ENCODE results near the gene NLRP13.

The NLRP13 gene

DNA sequence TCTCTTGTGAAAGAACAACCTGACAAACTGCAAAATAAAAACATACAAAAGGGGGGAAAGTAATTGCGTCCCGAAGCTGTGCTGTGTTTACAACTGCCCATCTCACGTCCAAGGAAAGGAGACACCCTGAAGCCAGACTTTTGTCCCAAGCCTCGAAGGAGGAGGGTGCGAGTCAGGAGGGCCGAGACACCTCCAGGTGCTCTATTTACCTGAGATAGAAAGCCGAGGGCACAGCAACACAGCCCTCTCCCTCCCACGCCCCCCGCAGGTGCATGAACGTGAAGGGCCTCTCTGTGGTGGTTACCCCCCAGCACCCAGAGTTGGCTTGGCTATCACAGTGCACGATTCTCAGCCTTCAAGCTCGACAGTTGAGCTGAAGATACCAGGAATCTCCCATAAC lies 33.2 kb downstream of the NLRP13 start:
- DNase-seq = no peak

DNA sequence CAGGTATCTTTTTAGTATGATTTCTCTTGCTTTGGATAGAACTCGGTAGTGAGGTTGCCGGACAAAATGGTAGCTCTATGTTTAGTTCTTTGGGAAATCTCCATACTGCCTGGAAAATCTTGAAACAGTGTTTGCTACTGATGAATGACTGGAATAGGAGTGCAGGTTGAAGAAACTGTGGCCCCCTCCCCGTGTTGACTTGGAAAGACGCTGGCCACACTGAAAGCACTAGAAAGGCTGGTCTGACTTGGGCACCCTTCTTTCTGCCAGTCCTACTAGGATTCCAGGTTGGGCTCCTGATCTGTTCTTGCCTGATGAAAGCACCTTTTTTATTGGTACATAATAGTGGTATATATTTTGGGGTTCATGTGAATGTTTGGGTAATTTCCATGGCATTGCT lies 49.5 kb downstream of the NLRP13 start:
- DNase-seq = no peak

DNA sequence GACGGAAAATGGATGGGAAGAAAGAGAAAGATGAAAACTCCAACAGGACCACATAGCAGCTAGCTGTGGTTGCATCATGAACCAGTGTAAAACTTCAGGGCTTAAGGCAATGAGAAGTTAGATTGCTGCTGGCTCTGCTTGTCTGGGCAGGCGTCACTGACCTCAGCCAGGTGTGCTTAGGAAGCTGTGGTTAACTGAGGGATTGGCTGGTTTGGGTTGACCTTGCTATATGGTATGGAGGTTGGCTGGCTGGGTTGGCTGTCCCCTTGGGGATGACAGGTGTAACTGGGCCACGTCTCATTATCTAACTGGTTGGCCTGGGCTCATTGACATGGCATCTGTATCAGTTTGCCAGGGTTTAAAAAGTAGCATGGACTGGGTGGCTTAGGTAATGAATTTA lies 54.9 kb downstream of the NLRP13 start:
- DNase-seq = no peak

DNA sequence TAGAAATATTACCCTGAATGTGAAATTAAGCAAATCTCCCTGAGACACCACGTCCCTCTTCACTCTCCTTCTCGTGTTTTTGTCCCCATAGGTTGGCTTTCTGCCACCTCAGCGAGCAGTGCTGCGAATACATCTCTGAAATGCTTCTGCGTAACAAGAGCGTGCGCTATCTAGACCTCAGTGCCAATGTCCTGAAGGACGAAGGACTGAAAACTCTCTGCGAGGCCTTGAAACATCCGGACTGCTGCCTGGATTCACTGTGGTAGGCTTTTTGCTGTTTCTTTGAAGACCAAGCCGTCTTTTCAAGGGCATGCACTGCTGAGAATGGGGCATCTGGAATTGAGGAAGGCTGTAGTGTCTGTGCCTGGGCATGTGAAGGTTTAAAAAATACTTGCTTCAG lies 61.4 kb downstream of the NLRP13 start:
- no peak for DNase-seq

DNA sequence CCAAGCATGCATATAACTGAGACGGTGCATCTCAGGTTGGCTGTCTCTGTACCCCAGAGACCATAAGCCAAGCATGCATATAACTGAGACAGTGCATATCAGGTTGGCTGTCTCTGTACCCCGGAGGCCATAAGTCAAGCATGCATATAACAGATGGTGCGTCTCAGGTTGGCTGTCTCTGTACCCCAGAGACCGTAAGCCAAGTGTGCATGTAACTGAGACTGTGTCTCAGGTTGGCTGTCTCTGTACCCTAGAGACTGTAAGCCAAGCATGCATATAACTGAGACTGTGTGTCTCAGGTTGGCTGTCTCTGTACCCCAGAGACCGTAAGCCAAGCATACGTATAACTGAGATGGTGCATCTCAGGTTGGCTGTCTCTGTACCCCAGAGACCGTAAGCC lies 65.0 kb downstream of the NLRP13 start:
- DNase-seq = no peak

DNA sequence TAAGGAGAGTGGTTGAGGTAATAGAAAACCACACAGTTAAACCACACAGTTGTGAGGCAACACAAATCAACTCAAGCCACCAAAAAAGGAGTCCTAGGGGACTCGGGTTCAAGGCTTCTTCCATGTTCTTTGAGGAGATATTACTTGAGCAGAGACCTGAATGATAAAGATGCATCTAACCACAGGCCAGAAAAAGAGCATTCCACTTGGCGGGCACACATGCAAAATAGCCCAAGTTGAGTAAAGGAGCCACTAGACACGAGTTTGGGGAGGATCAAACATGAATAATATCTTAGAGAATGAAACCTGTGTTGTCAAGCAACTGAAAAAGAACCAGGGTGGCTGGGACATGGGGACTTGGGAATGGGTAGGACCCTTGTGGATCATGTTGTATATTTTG lies 65.6 kb downstream of the NLRP13 start:
- no peak for DNase-seq

- DNase-seq = no peak
Measured at GRCh38 chr19:55858969-55859368, 73.2 kb downstream of the NLRP13 start.

- no peak for DNase-seq
Measured at GRCh38 chr19:55858401-55858800, 73.7 kb downstream of the NLRP13 start.

- DNase-seq = no peak
Measured at GRCh38 chr19:55857974-55858373, 74.2 kb downstream of the NLRP13 start.

GRCh38 chr19:55857149-55857548 lies 75.0 kb downstream of the NLRP13 start:
- no peak for DNase-seq

DNA sequence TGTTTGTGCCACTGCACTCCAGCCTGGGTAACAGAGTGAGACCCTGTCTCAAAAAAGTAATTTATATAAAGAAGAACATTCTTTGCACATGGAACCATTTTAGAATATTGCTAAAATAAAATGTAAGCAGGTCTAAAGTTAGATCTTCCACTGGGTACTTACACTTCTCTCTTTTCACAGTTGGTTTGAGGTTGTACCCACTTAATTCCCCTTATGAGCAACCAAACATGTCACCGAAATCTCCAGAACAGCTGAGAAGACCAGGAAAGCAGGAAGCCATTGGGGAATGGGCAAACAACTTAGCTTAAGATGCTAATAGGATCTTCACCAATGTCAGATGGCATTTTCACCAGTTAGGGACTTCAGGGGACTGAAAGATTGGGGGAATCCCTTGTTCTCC lies 77.0 kb downstream of the NLRP13 start:
- DNase-seq = no peak

Data from NCI-H345 (cell line).